Loucy (cell line): ENCODE measurements around the gene FRMD4A.

ENCODE experiments used
- CTCF ChIP-seq: fragments of 200-600 bp; sonication (generic); conservative IDR thresholded peaks from 2 replicates; pipeline ENCODE4 v1.5.1; 2014; ENCODE audit warnings: mild to moderate bottlenecking, antibody characterized with exemption, low read length
- EZH2phosphoT487 ChIP-seq: fragments of 200-600 bp; IDR thresholded peaks from 2 replicates; pipeline ENCODE4 v1.6.1; 2018; ENCODE audit warnings: antibody characterized with exemption, mild to moderate bottlenecking, moderate library complexity, borderline replicate concordance

GRCh38 chr10:13669901-13670300, 660.8 kb downstream of the FRMD4A start:
- no peak for TF ChIP-seq CTCF
- TF ChIP-seq EZH2phosphoT487 = no peak
